Cortex of kidney (tissue), 1 donor: ENCODE measurements around the gene KRTAP9-6.
"Not testable (repeated sequence)": the region's sequence is repeated elsewhere in the genome, so short reads cannot be mapped to it uniquely, and the experiment has no call there.

Experiments used
- DNase-seq: peaks from one replicate; lab custom pipeline; 2025; lab: John Stamatoyannopoulos, UW

Gene KRTAP9-6

GRCh38 chr17:41271858-41272257 is 6.7 kb downstream of the KRTAP9-6 start:
- DNase-seq, result no peak

DNA sequence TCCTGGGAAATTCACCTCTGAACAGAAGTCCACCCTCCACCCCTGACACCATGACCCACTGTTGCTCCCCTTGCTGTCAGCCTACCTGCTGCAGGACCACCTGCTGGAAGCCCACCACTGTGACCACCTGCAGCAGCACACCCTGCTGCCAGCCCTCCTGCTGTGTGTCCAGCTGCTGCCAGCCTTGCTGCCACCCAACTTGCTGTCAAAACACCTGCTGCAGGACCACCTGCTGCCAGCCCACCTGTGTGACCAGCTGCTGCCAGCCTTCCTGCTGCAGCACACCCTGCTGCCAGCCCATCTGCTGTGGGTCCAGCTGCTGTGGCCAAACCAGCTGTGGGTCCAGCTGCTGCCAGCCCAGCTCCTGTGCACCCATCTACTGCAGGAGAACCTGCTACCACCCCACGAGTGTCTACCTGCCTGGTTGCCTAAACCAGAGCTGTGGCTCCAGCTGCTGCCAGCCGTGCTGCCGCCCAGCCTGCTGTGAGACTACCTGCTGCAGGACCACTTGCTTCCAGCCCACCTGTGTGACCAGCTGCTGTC is 10.5 kb downstream of the KRTAP9-6 start, which contains the start of gene KRTAP9-7:
Gene KRTAP9-7 (plus strand): TSS at position 51 of the 543 bp plus-strand sequence. CDS start 0 bp downstream, at position 51.
- not testable (repeated sequence) for DNase-seq

- no peak for DNase-seq
Measured at GRCh38 chr17:41278176-41278955, 13.2 kb downstream of the KRTAP9-6 start.

- DNase-seq, result no peak
Measured at GRCh38 chr17:41284043-41284442, 18.9 kb downstream of the KRTAP9-6 start.

- DNase-seq, result no peak
Measured at GRCh38 chr17:41284546-41284945, 19.4 kb downstream of the KRTAP9-6 start.

- DNase-seq, result no peak
Measured at GRCh38 chr17:41287050-41287449, 21.9 kb downstream of the KRTAP9-6 start.

GRCh38 chr17:41294016-41294415 is 28.8 kb downstream of the KRTAP9-6 start:
- no peak for DNase-seq

- DNase-seq, result no peak
Measured at GRCh38 chr17:41296846-41297245, 31.7 kb downstream of the KRTAP9-6 start.

DNA sequence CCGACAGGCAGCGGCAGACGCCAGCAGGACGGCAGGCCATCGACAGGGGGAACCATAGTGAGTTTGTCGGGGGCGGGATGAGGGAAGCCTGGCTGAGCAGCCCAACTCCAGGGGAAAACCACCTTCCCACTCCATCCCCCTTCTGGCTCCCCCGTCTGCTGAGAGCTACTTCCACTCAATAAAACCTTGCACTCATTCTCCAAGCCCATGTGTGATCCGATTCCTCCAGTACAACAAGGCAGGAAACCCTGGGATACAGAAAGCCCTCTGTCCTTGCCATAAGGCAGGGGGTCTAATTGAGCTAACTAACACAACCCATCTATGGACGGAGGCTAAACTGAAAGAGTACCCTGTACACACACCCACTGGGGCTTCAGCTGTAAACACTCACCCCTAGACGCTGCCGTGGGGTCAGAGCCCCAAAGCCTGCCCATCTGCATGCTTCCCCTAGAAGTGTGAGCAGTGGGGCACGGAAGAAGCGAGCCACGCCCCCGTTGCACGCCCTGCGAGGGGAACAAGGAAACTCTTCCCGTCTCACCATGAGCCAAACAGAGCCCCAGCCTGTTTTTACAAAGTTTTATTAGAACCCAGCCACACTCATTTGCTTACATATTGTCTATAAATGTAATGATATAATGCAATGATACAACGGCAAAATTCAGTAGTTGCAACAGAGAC is 33.4 kb downstream of the KRTAP9-6 start:
- no peak for DNase-seq

- DNase-seq, result no peak
Measured at GRCh38 chr17:41301204-41301790, 36.1 kb downstream of the KRTAP9-6 start.

DNA sequence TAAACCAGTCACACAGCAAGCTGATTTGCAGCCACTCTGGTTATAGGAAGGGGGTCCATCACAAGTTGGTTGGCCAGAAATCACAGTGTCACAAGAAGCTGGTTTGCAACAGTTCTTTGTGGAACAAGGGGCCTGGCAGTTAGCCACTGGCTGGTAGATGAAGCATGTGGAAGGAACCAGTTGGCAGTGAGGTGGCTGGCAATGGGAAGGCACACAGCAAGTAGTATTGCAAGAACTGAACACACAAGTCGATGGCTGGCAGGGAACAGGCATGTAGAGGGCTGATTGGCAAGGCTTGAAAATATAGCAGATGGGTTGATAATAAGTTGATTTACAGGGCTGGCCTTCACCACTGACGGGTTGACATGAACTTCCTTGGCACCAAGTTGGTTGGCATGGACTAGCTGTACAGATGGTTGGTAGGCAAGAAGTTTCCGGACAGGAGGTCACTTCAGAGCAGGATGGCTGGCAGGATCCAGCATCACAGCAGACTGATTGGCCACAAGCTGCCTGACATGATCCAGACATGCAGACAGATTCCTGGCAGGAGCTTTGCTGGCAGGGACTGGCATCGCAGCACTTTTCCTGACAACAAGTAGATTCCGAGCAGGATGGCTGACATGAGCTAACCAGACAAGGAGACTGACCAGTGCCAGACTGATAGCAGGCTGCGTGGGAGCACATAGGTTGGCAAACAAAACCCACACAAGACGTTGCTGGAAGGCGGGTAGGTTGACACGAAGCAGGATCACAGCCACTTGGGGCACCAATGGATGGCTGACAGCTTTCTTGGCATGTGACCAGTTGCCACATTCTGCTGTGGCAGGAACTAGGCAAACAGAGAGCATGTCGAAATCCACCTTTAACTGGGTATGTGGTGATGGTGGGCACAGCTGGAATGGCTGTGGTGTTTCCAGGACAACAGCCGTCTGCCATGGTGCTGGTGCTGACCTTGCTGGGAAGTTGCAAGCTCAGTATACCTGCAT is 37.0 kb downstream of the KRTAP9-6 start, which contains the start of gene KRTAP29-1:
Gene KRTAP29-1 (minus strand): TSS at position 936 of the 986 bp plus-strand sequence. CDS start 0 bp downstream, at position 936.
- no peak for DNase-seq

DNA sequence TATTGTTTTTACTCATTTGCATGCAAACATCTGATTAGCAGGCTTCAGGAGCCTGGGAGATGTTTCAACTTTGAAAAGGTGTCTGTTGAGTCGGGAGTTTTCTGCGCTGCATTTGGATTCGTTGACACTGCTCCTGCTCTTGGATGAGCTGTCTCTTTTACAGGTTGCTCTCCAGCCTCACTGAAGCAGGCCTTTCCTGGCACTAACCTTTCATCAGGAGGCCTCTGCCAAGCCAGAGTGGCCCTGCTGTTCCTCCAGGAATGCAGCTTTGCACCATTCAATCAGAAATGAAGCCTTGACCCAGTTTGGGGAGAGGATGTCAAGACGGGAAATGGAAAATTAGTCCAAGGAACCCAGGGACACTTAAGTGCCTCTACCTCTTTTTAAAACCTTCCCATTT is 37.8 kb downstream of the KRTAP9-6 start:
- no peak for DNase-seq

GRCh38 chr17:41304091-41304490 is 38.9 kb downstream of the KRTAP9-6 start:
- no peak for DNase-seq

DNA sequence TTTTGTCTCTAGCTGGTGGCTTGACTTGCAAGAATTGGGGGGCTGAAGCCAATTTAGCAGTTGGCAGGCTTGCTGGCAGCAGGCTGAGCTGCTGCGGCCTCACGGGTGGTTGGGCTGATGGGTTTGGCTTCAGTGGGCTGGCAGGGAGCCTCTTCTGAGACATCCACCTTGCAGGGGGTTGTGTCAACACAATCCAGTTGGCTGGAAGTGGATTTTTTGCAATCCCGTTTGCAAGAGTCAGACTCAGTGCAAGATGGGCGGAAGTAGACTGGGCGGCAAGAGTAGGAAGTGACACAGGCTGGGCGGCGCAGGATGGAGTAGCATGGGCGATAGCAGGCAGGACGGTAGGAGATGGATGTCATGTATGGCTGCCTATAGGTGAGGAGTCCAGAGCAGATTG is 42.5 kb downstream of the KRTAP9-6 start:
- no peak for DNase-seq

DNA sequence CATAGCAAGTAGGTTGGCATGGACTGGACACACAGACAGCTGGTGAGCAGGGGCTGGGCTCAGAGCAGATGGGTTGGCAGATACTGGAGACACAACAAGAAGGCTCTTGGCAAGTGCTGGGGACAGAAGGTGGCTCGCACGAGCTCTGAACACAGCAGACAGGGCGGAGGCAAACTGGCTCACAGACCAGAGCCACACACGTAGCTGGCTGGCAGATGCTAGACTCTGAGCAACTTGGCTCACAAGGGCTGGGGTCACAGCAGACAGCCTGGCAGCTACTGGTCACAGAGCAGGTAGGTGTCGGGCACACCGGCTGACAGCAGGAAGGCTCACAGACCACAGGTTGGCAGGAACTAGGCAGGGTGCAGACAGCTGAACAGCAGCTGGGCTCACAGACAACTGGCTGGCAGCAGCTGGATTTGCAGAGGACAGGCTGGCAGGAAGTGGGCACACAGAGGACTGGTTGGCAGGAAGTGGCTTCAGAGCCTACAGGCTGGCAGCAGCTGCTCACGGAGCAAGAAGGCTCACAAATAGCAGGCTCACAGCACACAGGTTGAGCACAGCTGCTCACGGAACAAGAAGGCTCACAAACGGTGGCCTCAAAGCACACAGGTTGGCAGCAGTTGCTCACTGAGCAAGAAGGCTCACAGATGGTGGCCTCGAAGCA is 43.2 kb downstream of the KRTAP9-6 start:
- DNase-seq, result no peak

GRCh38 chr17:41308918-41309359 is 43.8 kb downstream of the KRTAP9-6 start, which contains the start of gene KRTAP16-1:
Gene KRTAP16-1 (minus strand): TSS chr17:41309309. CDS start chr17:41309253, 56 bp downstream.
- DNase-seq, result no peak

DNA sequence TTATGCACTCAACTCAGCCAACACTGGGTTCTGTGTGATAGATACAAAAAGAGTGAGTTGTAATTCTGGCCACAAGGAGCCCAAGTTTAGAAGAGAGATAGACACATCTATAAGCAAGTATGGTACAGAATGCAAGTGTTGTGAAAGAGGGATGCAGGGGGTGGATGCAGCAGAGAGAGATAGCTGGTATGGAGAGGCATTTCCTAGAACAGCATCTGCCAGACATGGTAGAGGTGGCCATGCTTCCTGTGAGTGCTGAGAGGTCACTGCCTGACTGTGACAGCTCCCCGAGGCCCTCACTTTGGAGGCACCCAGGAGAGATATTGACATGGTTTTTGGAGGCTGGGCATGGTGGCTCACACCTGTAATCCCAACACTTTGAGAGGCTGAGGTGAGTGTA is 45.9 kb downstream of the KRTAP9-6 start:
- DNase-seq, result no peak

DNA sequence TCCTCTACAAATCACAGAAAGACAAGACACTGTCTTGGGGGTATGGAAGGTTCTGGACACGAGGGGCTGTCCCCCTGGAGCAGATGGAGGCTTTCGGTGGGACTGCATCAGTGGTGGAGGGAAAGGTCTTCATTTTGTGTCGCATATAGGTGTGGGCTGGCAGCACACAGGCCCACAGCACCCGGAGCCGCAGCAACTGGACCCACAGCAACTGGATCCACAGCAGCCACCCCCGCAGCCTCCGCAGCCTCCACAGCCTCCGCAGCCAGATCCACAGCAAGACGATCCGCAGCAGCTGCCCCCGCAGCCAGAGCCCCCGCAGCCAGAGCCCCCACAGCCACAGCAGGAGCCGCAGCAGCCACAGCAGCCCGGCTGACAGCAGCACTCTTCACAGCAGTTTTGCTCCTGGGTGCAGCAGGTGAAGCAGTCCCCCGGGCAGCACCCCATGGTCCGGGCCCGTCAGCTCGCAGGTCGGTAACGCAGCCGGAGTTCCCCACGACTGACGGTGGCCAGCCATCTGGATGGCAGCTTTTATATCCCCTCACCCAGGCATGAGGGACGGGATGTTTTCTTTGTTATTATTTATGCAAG is 50.1 kb downstream of the KRTAP9-6 start, which contains the start of gene KRTAP17-1:
Gene KRTAP17-1 (minus strand): TSS at position 507 of the 591 bp plus-strand sequence. CDS start 60 bp downstream, at position 447.
- DNase-seq, result no peak
